ENCODE measurements around the gene PRX. TPM values are rescaled to one million over a fixed set of nuclear protein-coding genes. Genes with fewer than 3 reads are reported as not detected.

The PRX gene
- total and polyA plus RNA-seq, 2 of the 4 experiments (the other 2 are of a cell fraction), result 0.90 to 1.7 TPM

GRCh38 chr19:40358773-40359172 is 54.4 kb downstream of the PRX start:
- Histone ChIP-seq H3K18ac (ENCODE audit: low read depth, low read length) (no peak overlapping the region), H2BK120ac (ENCODE audit: low read depth, low read length) (no peak overlapping the region), H2BK15ac (ENCODE audit: low read depth, low read length) (no peak overlapping the region), H3K4me2 (ENCODE audit: low read depth, low read length) (no peak overlapping the region), H2AK9ac (replicated peaks; ENCODE audit: low read depth, low read length, poor library complexity) (no peak overlapping the region), H3K4ac (ENCODE audit: low read depth, low read length) (no peak overlapping the region), H3K9me1 (ENCODE audit: insufficient read depth, low read length) (peaks cover 15% of the 10 kb centered on the region), H4K20me1 (ENCODE audit: insufficient read depth, low read length) (0 out of 2 replicates have a peak, but pooled peaks cover 7% of the 10 kb centered on the region), H3K27ac (ENCODE audit: insufficient read depth, low read length) (no peak overlapping the region), H3K36me3 (ENCODE audit: control insufficient read depth, insufficient read depth, low read length) (peaks cover 5% of the 10 kb centered on the region; the same call in 1 of the 2 replicates), H3K4me3 (ENCODE audit: insufficient read depth, low read depth, low read length) (no peak overlapping the region), H4K5ac (ENCODE audit: low read depth, low read length) (no peak overlapping the region), H3K27me3 (ENCODE audit: control insufficient read depth, insufficient read depth, low read length) (no peaks in the 10 kb centered on the region), H3K79me1 (ENCODE audit: low read depth in 1 of 2, low read length in 2 of 2) (peaks cover 14 to 34% of the 10 kb centered on the region in 2 experiments), H3K9ac (ENCODE audit: low read depth, low read length) (no peak overlapping the region), H2AFZ (replicated peaks; ENCODE audit: low read length, poor library complexity) (no peak overlapping the region), H3K4me1 (ENCODE audit: control insufficient read depth, insufficient read depth, low read length) (peaks cover 6% of the 10 kb centered on the region), H3K23ac (ENCODE audit: low read depth, low read length) (no peak overlapping the region), H4K91ac (ENCODE audit: insufficient read depth, low read depth, low read length) (no peak overlapping the region), H3K9me3 (ENCODE audit: control insufficient read depth, insufficient read depth, low read length) (no peaks in the 10 kb centered on the region), H2BK20ac (ENCODE audit: low read depth, low read length) (no peak overlapping the region), H2BK5ac (ENCODE audit: low read depth, low read length, poor library complexity, severe bottlenecking) (no peak overlapping the region), H4K8ac (ENCODE audit: low read depth in 2 of 2, low read length in 2 of 2) (no peak overlapping the region), H2AK5ac (ENCODE audit: low read depth, low read length) (no peak overlapping the region), H3K56ac (ENCODE audit: extremely low read depth, insufficient read depth, low read length) (no peak overlapping the region), H3K14ac (replicated peaks; ENCODE audit: low read depth, low read length) (no peak overlapping the region)
- ATAC-seq (ENCODE audit: low read depth) (no peak), DNase-seq (no peak)
- WGBS, 2 experiments (ENCODE audit: extremely low coverage in 2 of 2, insufficient read length in 1 of 2), result no CpG with 5 or more reads among the region's 5 CpGs
- CTCF ChIA-PET, result no interaction called here
- BruUV-seq (replicated peaks), result no TSS peak
- in situ Hi-C loops (cut with MboI; ENCODE audit: low sequenced_read_pairs), result no loop called here
- no peak for TF ChIP-seq BHLHE40 (IDR thresholded peaks at IDR 0.05; ENCODE audit: low read depth, low read length)
- no peak for TF ChIP-seq CTCF (conservative IDR thresholded peaks at IDR 0.05; ENCODE audit: low read depth, low read length)
- no peak for TF ChIP-seq RCOR1 (IDR thresholded peaks at IDR 0.05; ENCODE audit: insufficient replicate concordance, low read length)
- TF ChIP-seq RAD21 (IDR thresholded peaks at IDR 0.05; ENCODE audit: low read length), result no peak
- TF ChIP-seq CHD1 (IDR thresholded peaks at IDR 0.05; ENCODE audit: low read depth, low read length), result no peak
- TF ChIP-seq CEBPB (IDR thresholded peaks at IDR 0.05; ENCODE audit: low read depth, low read length), result no peak
- no peak for TF ChIP-seq MAZ (IDR thresholded peaks at IDR 0.05; ENCODE audit: borderline replicate concordance, low read depth, low read length)
- no peak for TF ChIP-seq POLR2A (IDR thresholded peaks at IDR 0.05; ENCODE audit: low read depth, low read length)
- TF ChIP-seq, protein P1, sequence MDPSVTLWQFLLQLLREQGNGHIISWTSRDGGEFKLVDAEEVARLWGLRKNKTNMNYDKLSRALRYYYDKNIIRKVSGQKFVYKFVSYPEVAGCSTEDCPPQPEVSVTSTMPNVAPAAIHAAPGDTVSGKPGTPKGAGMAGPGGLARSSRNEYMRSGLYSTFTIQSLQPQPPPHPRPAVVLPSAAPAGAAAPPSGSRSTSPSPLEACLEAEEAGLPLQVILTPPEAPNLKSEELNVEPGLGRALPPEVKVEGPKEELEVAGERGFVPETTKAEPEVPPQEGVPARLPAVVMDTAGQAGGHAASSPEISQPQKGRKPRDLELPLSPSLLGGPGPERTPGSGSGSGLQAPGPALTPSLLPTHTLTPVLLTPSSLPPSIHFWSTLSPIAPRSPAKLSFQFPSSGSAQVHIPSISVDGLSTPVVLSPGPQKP (IDR thresholded peaks at IDR 0.05; ENCODE audit: borderline replicate concordance, low read depth, low read length), result no peak
- TF ChIP-seq FOS (IDR thresholded peaks at IDR 0.05; ENCODE audit: low read depth, low read length), result no peak
- no peak for TF ChIP-seq SMC3 (IDR thresholded peaks at IDR 0.05; ENCODE audit: low read depth, low read length)
- TF ChIP-seq RFX5 (IDR thresholded peaks at IDR 0.05; ENCODE audit: low read depth, low read length), result no peak
- TF ChIP-seq MAFK (IDR thresholded peaks at IDR 0.05; ENCODE audit: low read depth, low read length), result no peak
- no peak for TF ChIP-seq MXI1 (IDR thresholded peaks at IDR 0.05; ENCODE audit: borderline replicate concordance, low read depth, low read length)
- TF ChIP-seq, protein P2, sequence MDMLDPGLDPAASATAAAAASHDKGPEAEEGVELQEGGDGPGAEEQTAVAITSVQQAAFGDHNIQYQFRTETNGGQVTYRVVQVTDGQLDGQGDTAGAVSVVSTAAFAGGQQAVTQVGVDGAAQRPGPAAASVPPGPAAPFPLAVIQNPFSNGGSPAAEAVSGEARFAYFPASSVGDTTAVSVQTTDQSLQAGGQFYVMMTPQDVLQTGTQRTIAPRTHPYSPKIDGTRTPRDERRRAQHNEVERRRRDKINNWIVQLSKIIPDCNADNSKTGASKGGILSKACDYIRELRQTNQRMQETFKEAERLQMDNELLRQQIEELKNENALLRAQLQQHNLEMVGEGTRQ (IDR thresholded peaks at IDR 0.05; ENCODE audit: low read depth, low read length), result no peak
- TF ChIP-seq NFE2L2 (IDR thresholded peaks at IDR 0.05; ENCODE audit: low read depth, low read length), result no peak
- intact Hi-C loops (cut with micrococcal nuclease), result no loop called here
- dilution Hi-C loops (cut with HindIII; ENCODE audit: low sequenced_read_pairs, unreplicated experiment), result no loop called here
- POLR2A ChIA-PET (ENCODE audit: unreplicated experiment), result no interaction called here
